GM19035 (cell line): Measurements from ENCODE around the gene ZEB2.

Source experiments
- ATAC-seq: cut with Tn5 transposase; IDR thresholded peaks from one replicate; pipeline ENCODE4 v1.9.1; 2021; ENCODE audit not compliant: unreplicated experiment

ZEB2 gene

GRCh38 chr2:144496092-144496976, 23.6 kb downstream of the ZEB2 start:
- no peak for ATAC-seq

GRCh38 chr2:144495227-144496091, 24.5 kb downstream of the ZEB2 start:
- ATAC-seq = no peak

- ATAC-seq = no peak
Observed at GRCh38 chr2:144493027-144493809, 26.7 kb downstream of the ZEB2 start.

- no peak for ATAC-seq
Observed at GRCh38 chr2:144490857-144491256, 29.1 kb downstream of the ZEB2 start.

GRCh38 chr2:144490017-144490416, 29.9 kb downstream of the ZEB2 start:
- no peak for ATAC-seq

GRCh38 chr2:144489315-144489916, 30.5 kb downstream of the ZEB2 start:
- ATAC-seq = no peak

GRCh38 chr2:144484201-144484948, 35.5 kb downstream of the ZEB2 start:
- no peak for ATAC-seq

GRCh38 chr2:144481666-144482065, 38.3 kb downstream of the ZEB2 start:
- no peak for ATAC-seq

- no peak for ATAC-seq
Observed at GRCh38 chr2:144481109-144481508, 38.8 kb downstream of the ZEB2 start.

GRCh38 chr2:144480285-144480684, 39.6 kb downstream of the ZEB2 start:
- ATAC-seq = no peak

GRCh38 chr2:144479659-144480058, 40.3 kb downstream of the ZEB2 start:
- peak; percentile 52 for ATAC-seq

- ATAC-seq = no peak
Observed at GRCh38 chr2:144479138-144479537, 40.8 kb downstream of the ZEB2 start.

- ATAC-seq = no peak
Observed at GRCh38 chr2:144477957-144478311, 42.0 kb downstream of the ZEB2 start.

- no peak for ATAC-seq
Observed at GRCh38 chr2:144477281-144477956, 42.5 kb downstream of the ZEB2 start.

- ATAC-seq = no peak
Observed at GRCh38 chr2:144476682-144477081, 43.2 kb downstream of the ZEB2 start.

- no peak for ATAC-seq
Observed at GRCh38 chr2:144475569-144476275, 44.2 kb downstream of the ZEB2 start.

- no peak for ATAC-seq
Observed at GRCh38 chr2:144475044-144475443, 44.9 kb downstream of the ZEB2 start.

GRCh38 chr2:144474017-144474416, 45.9 kb downstream of the ZEB2 start:
- no peak for ATAC-seq

- no peak for ATAC-seq
Observed at GRCh38 chr2:144472911-144473310, 47.0 kb downstream of the ZEB2 start.
